PC-3 (cell line): Measurements from ENCODE around the gene IFNA21. TPM values are rescaled to one million over a fixed set of nuclear protein-coding genes. Genes with fewer than 3 reads are reported as not detected.

ENCODE experiments used
- ATAC-seq: fragments of 200-7000 bp; cut with Tn5 transposase; 2 replicates; pipeline ENCODE4 v1.9.1; 2020; ENCODE audit warnings: mild to moderate bottlenecking, moderate library complexity
- BruUV-seq: library from RNA; stranded (reverse); fragments of 400-500 nt; replicated peaks from 2 replicates; lab custom pipeline; 2021; lab: Mats Ljungman, UMichigan
- CTCF ChIA-PET: fragments of 300-600 bp; sonication (Branson Sonifier 250); formaldehyde crosslinking; loops from one replicate; lab custom pipeline; 2022; ENCODE audit warnings: antibody characterized with exemption; lab: Charles Lee
- POLR2A ChIA-PET: fragments of 300-600 bp; sonication (Branson Sonifier 250); formaldehyde crosslinking; loops from one replicate; lab custom pipeline; 2022; ENCODE audit warnings: antibody characterized with exemption; ENCODE audit not compliant: unreplicated experiment; lab: Charles Lee
- DNase-seq: peaks from one replicate; pipeline ENCODE4 v3.0.0-alpha.2; 2015
- H2AFZ ChIP-seq: fragments of 300-600 bp; sonication (generic); 2 replicates; pipeline ENCODE4 v1.6.0; 2016; ENCODE audit warnings: antibody characterized with exemption, low read length
- H3F3A ChIP-seq: fragments of 300-600 bp; sonication (generic); one replicate; pipeline ENCODE4 v1.6.0; 2017; ENCODE audit warnings: antibody characterized with exemption, low read length, control low read depth, mild to moderate bottlenecking; ENCODE audit not compliant: unreplicated experiment
- H3K27ac ChIP-seq: fragments of 300-600 bp; sonication (generic); 2 replicates; pipeline ENCODE4 v1.5.1; 2016; ENCODE audit warnings: mild to moderate bottlenecking, low read length
- H3K27me3 ChIP-seq: fragments of 300-600 bp; sonication (generic); 2 replicates; pipeline ENCODE4 v1.6.1; 2016; ENCODE audit warnings: low read length, mixed read lengths
- H3K36me3 ChIP-seq: fragments of 300-600 bp; sonication (generic); 2 replicates; pipeline ENCODE4 v1.6.1; 2016; ENCODE audit warnings: low read depth, mixed run types, low read length, mixed read lengths
- H3K4me1 ChIP-seq: fragments of 300-600 bp; sonication (generic); 2 replicates; pipeline ENCODE4 v1.5.1; 2016; ENCODE audit warnings: low read length; ENCODE audit not compliant: insufficient read depth
- H3K4me2 ChIP-seq: fragments of 300-600 bp; sonication (generic); 2 replicates; pipeline ENCODE4 v1.6.0; 2016; ENCODE audit warnings: low read length
- H3K4me3 ChIP-seq: fragments of 300-600 bp; sonication (generic); 2 replicates; pipeline ENCODE4 v1.5.1; 2016; ENCODE audit warnings: mild to moderate bottlenecking, low read length, mixed read lengths
- H3K79me2 ChIP-seq: fragments of 300-600 bp; sonication (generic); 2 replicates; pipeline ENCODE4 v1.6.1; 2017; ENCODE audit warnings: low read length, mixed read lengths
- H3K9ac ChIP-seq: fragments of 300-600 bp; sonication (generic); 2 replicates; pipeline ENCODE4 v1.6.0; 2016; ENCODE audit warnings: mild to moderate bottlenecking, low read length
- H3K9me2 ChIP-seq: fragments of 300-600 bp; sonication (generic); replicated peaks from 2 replicates; pipeline ENCODE4 v1.6.1; 2016; ENCODE audit warnings: mixed run types, low read length, mixed read lengths
- H3K9me3 ChIP-seq: fragments of 300-600 bp; sonication (generic); 2 replicates; pipeline ENCODE4 v1.6.1; 2016; ENCODE audit warnings: low read length, mixed read lengths
- H4K20me1 ChIP-seq: fragments of 300-600 bp; sonication (generic); 2 replicates; pipeline ENCODE4 v1.6.1; 2016; ENCODE audit warnings: low read length, mixed read lengths
- EZH2 ChIP-seq: fragments of 300-600 bp; sonication (generic); IDR thresholded peaks from one replicate; pipeline ENCODE4 v1.6.1; 2017; ENCODE audit warnings: antibody characterized with exemption, mild to moderate bottlenecking, low read length; ENCODE audit not compliant: unreplicated experiment
- EZH2phosphoT487 ChIP-seq: fragments of 300-600 bp; sonication (generic); IDR thresholded peaks from 2 replicates; pipeline ENCODE4 v1.6.1; 2018; ENCODE audit warnings: mild to moderate bottlenecking, antibody characterized with exemption, low read length, borderline replicate concordance
- intact Hi-C: fragments of 100-400 bp; cut with micrococcal nuclease; formaldehyde crosslinking; loops from 2 replicates; pipeline ENCODE4 v1.9.0; 2023
- total RNA-seq: library from RNA; depleted of rRNA; stranded (reverse); fragments of >200 nt; gene quantifications from 2 replicates; pipeline ENCODE4 v1.2.3, GENCODE V29; 2014
- TF ChIP-seq, protein P1 (sequence below): fragments of 300-600 bp; sonication (generic); conservative IDR thresholded peaks from 2 replicates; pipeline ENCODE4 v1.5.1; 2017; ENCODE audit warnings: antibody characterized with exemption, low read depth, mild to moderate bottlenecking, low read length

Gene IFNA21
- total RNA-seq, 1 experiment from 2014 or later = not detected

DNA sequence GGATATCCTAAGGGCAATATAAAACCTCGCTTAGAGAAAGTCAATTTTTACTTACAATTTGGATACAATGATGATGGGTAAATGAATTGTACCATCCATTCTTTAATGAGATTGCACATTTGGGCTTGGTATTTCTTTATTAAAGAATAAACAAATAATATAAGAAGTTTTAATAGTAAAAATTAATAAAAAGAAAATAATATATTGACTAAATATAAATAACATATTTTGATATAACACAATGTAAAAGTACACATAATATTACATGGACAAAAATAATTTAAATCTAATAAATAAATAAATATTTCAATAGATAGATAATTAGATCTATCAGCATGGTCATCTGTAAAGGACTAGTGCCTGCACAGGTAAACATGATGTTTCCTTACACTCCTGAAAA, 944 bp downstream of the IFNA21 start:
- intact Hi-C loops = no loop called here
- ATAC-seq = no peak
- TF ChIP-seq, protein P1, sequence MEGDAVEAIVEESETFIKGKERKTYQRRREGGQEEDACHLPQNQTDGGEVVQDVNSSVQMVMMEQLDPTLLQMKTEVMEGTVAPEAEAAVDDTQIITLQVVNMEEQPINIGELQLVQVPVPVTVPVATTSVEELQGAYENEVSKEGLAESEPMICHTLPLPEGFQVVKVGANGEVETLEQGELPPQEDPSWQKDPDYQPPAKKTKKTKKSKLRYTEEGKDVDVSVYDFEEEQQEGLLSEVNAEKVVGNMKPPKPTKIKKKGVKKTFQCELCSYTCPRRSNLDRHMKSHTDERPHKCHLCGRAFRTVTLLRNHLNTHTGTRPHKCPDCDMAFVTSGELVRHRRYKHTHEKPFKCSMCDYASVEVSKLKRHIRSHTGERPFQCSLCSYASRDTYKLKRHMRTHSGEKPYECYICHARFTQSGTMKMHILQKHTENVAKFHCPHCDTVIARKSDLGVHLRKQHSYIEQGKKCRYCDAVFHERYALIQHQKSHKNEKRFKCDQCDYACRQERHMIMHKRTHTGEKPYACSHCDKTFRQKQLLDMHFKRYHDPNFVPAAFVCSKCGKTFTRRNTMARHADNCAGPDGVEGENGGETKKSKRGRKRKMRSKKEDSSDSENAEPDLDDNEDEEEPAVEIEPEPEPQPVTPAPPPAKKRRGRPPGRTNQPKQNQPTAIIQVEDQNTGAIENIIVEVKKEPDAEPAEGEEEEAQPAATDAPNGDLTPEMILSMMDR = no peak
- TF ChIP-seq EZH2 (no peak), EZH2phosphoT487 (no peak)

DNA sequence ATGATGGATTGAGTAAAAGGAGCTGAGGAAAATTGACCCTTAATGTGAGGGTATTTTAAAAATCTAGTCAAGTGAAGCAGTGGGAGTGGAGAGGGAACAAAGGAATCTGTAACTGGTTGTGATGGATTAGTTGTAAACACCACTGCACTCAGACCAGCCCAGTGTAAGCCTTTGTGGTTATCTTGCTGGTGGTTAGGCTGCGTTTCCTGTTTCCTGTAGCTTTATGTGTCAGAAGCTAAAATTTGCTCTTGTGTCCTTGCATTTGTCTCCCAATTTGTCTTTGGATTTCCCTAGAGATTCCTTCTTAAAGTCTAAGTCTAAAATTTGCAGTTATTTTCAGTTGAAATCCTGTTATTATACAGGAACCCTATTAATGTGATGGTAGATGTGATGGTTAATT, 6.3 kb downstream of the IFNA21 start:
- no peak overlapping the region for H3K4me3 ChIP-seq
- no peak overlapping the region for H3K4me2 ChIP-seq
- CTCF ChIA-PET = no interaction called here
- H2AFZ ChIP-seq = no peak overlapping the region
- H3K9me2 ChIP-seq = no peaks in the 10 kb centered on the region
- H3K36me3 ChIP-seq = no peaks in the 10 kb centered on the region
- no peak overlapping the region for H3K27ac ChIP-seq
- H4K20me1 ChIP-seq = no peaks in the 10 kb centered on the region
- no peaks in the 10 kb centered on the region for H3K79me2 ChIP-seq
- H3K4me1 ChIP-seq = no peaks in the 10 kb centered on the region
- POLR2A ChIA-PET = interaction anchor here (0.6 kb wide), 1 partner anchor 111 kb away, joined by 3 read pairs; no protein-coding TSS in a partner anchor
- intact Hi-C loops = no loop called here
- no TSS peak for BruUV-seq
- no peaks in the 10 kb centered on the region for H3F3A ChIP-seq
- TF ChIP-seq EZH2phosphoT487 = no peak
- no peak for TF ChIP-seq EZH2
- TF ChIP-seq, protein P1 = no peak
- no peak overlapping the region for H3K9ac ChIP-seq
- ATAC-seq (no peak), DNase-seq (no peak)
- H3K9me3 ChIP-seq = no peaks in the 10 kb centered on the region
- no peaks in the 10 kb centered on the region for H3K27me3 ChIP-seq

More for the DNA sequence above, 944 bp downstream of the IFNA21 start:
- Histone ChIP-seq H3K4me3 (no peak overlapping the region), H3K9me2 (no peaks in the 10 kb centered on the region), H3K27ac (no peak overlapping the region), H3K9ac (no peak overlapping the region), H3K4me1 (no peaks in the 10 kb centered on the region), H3K9me3 (no peaks in the 10 kb centered on the region), H3K36me3 (no peaks in the 10 kb centered on the region), H2AFZ (no peak overlapping the region), H3K27me3 (peaks cover 4% of the 10 kb centered on the region; the same call in 1 of the 2 replicates), H3K4me2 (no peak overlapping the region), H4K20me1 (no peaks in the 10 kb centered on the region), H3F3A (no peaks in the 10 kb centered on the region), H3K79me2 (no peaks in the 10 kb centered on the region)
- BruUV-seq = no TSS peak
- CTCF ChIA-PET = no interaction called here
- POLR2A ChIA-PET = no interaction called here
- no peak for DNase-seq

DNA sequence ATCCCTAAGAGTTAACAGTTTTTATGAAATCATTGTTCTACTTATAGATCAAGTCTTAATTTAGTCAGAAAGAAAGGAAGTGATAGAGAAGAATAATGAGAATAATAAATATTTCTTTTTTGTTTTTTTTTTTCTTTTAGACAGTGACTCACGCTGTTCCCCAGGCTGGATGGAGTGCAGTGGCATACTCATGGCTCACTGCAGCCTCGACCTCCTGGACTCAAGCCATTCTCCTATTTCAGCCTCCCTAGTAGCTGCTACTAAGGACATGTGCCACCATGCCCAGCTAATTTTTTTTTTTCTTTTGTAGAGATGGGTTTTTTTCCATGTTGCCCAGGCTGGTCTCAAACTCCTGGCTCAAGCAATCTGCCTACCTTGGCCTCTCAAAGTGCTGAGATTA, 11.0 kb downstream of the IFNA21 start:
- Histone ChIP-seq H2AFZ (no peak overlapping the region), H3K79me2 (no peaks in the 10 kb centered on the region), H3K36me3 (no peaks in the 10 kb centered on the region), H4K20me1 (no peaks in the 10 kb centered on the region), H3K4me3 (no peak overlapping the region), H3F3A (no peaks in the 10 kb centered on the region), H3K27me3 (no peaks in the 10 kb centered on the region; the same call in 1 of the 2 replicates), H3K4me1 (no peaks in the 10 kb centered on the region), H3K4me2 (no peak overlapping the region), H3K27ac (no peak overlapping the region), H3K9me3 (no peaks in the 10 kb centered on the region), H3K9me2 (no peaks in the 10 kb centered on the region), H3K9ac (no peak overlapping the region)
- ATAC-seq = no peak
- intact Hi-C loops = no loop called here
- DNase-seq = no peak
- no TSS peak for BruUV-seq
- ChIA-PET CTCF (no interaction called here), POLR2A (no interaction called here)
- TF ChIP-seq EZH2phosphoT487 (no peak), EZH2 (no peak)
- TF ChIP-seq, protein P1 = no peak
